NK-92 (cell line): ENCODE measurements around the gene ZIC1.

Source experiments
- DNase-seq: peaks from one replicate; lab custom pipeline; 2025; ENCODE audit not compliant: unreplicated experiment; lab: John Stamatoyannopoulos, UW

ZIC1 gene

DNA sequence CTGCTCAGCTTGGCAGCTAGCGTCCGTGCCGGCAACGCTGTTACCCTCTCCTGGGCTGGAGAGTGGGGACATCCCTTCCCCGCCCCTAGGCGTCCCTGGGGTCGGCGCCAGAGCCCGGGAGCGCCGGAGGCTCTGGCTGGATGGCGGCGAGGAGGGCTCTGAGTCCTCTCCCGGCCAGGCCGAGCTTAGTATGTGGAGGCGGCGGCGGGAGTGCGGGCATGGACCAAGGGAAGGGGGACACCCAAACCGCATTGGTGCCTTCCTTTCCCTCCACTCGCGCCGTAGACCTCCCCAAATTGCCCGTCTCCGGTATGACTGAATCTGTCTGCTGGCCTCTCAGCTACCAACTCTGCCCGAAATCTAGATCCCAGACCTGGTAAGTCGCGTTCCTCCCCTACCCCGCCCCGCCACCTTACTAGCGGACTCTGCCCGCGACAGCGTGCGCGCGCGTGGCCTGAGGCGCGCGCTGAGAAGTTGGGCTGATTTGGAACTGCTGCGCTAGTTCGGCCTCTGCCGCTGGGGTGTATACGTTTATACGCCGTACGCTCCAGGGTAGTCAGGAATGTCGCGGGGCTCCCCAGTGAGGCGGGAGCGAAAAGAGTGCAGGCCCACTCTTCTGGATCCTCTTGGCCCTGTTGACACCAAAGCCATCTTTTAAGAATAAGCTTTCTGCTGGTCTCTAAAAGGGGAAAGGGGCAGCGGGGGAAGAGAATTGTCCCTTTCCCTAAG, 12.2 kb downstream of the ZIC1 start:
- no peak for DNase-seq

DNA sequence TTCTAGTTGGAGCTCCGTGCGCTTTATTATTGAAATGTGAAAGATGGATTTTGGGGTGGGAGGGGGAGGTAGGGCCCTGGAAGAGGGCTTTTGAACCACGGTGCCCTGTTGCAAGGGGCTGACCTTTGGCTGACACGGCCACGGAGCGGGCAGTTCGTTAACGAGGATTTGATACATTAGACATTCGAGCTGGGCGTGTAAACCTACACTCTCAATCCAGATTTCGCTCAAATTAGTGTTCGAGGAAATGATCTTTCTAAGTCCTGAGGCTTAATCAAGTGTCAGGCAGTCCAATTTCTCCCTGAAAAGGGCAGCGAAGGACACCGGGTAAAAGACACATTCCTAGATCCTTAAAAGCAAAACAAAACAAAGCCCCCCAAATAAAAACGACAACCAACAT, 13.0 kb downstream of the ZIC1 start:
- DNase-seq = no peak

- no peak for DNase-seq
Measured at GRCh38 chr3:147422601-147423536, 13.7 kb downstream of the ZIC1 start.

DNA sequence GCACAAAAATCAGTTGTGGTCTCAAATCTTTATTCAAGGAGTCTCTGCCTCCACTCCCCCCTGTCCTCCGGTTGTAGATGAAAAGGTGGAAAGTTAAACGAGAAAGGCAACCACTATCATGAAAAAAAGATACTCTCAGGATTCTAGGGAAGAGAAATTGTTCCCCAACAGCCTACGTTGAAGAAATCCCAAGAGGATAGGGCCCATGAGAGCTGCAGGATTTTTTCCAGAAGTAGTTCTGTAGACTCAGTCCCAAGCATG, 14.3 kb downstream of the ZIC1 start:
- no peak for DNase-seq

DNA sequence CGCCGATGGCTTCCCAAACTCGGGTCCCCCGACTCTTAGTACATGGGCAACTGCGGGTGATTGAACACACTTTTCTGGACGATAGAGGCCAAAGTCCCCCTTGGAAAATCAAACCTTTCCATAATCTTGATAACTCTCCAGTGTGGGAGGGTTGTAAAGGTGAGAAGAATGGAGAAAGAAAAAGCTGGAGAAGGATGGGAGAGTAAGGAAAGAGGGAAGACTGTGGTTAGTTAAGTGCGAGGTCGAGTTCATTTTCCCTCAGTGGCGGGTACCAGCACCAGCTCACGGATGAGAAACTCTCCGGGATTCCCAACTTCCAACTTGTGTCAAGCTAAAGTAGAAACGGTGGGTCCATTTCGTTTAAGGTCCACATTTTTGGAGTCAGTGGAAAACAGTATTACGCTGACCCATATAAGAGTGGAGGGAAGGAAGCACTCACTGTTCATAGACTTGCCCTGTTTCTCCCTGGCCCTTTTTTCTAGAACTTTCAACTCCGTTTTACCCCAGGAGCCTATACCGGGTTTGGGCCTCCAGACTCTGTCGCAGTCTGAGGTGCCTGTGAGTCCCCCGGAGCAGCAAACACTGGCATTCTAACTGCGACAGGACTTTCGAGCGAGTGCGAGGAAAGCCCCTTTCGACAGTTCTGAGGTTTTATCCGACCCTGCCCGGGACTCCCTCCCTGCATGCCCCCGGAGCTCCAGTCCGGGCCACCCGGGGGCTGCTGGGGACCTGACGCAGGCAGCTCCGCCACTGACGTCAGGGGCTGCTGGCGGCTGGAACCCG, 14.8 kb downstream of the ZIC1 start:
- DNase-seq = no peak

GRCh38 chr3:147424581-147425387, 15.6 kb downstream of the ZIC1 start:
- DNase-seq = no peak

- DNase-seq = no peak
Measured at GRCh38 chr3:147425388-147425850, 16.3 kb downstream of the ZIC1 start.

- DNase-seq = no peak
Measured at GRCh38 chr3:147426931-147427330, 17.8 kb downstream of the ZIC1 start.

DNA sequence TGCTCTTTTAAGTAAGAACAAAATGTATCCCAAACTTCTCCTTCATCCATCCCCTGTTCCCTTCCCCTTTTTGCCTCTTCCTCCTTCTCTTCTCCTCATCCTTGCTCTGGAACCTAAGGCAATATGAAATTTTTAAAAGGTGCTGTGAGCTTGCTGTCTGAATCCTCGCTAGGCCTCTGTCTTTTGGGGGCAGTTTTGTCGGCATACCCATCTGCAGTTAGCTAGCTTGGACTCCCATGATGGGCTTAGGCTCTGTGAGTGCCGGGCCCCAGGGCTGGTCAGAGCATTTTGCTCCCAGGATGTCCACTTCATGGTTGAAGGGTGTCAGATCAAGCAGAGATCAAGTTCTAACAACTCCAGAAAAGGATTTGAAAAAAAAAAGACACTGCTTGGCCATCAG, 18.6 kb downstream of the ZIC1 start:
- no peak for DNase-seq

GRCh38 chr3:147428326-147428725, 19.2 kb downstream of the ZIC1 start:
- DNase-seq = no peak

GRCh38 chr3:147428754-147429153, 19.6 kb downstream of the ZIC1 start:
- DNase-seq = no peak

DNA sequence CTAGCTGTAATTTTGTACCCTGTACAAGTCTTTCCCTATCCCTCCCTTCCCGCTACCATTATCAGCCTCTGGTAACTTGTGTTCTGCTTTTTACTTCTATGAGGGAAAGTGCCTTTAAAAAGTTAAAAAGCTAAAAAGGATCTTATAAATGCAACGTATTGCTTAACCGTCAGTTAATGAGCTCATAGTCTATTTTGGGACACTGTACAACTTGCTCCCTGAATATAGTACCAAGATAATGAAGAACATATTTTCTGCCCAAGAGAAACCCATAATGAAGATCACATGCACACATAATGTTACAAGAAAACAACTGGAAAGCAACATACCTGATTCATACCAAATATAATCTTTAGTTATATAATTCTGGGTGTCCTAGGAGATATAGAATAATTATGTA, 22.6 kb downstream of the ZIC1 start:
- DNase-seq = no peak

- no peak for DNase-seq
Measured at GRCh38 chr3:147447224-147447623, 38.1 kb downstream of the ZIC1 start.

DNA sequence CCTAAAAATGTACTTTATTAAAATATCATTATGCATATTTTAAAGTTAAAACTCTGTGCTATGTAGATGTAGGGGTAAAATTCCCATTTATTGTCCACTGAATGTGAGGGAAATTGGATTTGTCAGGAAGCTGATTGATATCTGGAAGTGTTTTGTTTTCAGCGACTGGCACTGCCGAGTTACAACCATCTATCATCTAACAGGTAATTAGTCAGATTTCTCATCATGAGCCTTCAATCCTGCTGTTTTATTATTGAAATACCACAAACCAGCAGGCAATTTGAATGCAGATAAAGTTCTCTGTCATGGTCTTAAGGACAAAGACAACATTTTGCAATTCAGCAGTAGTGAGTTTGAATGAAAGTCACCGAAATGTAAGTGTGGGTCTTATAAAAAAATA, 40.5 kb downstream of the ZIC1 start:
- no peak for DNase-seq

DNA sequence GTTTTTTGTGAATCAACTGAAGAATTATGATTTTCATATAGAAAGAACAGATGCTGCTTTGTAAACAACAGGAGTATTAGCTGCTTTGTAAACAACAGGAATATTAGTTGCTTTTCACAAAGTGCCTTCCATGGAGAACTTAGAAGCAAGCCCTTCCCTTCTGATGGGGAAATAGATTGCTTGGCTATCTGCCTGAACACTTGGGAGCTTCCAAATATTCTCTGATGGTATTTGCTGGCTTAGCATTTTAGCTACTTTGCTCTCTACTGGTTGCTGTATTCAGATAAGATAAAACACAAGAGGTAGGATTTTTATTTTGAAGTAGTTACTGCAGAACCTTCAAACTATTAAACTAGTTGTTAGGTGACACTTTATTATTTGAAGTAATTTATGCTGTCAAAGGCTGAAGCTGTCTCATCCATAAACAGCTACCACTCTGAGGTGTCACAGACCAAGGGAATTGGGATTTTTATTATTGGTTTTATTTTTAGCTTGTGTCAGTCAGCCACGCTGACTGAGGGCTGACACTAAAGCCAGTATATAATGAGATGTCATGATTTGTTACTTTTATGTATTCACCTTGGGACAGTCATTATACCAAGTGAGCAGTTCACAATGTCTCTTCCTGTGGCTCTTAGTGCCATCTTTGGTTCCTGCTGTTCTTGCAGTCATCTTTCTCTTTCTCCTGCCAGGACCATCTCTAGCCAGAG, 50.0 kb downstream of the ZIC1 start:
- no peak for DNase-seq

DNA sequence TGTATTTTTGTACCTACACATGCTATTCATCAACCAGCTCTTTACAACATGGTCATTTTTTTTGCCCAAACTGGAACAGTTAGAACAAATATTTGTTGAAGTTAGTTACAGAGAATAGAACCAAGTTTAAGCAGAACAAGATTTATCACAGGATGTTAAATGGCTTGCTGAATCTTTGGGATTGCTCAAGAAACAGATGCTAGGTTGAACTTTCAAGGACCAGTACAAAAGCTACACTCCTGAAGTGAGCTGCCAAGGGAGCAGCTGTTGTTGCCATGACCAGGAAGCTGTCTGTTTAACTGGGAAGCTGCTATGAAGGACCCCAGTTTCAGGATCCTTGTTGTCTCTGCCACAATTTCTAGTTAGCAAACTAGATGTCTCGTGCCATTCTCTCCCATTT, 53.7 kb downstream of the ZIC1 start:
- DNase-seq = no peak
